Measurements from ENCODE around the gene TFF1. TPM values are rescaled to one million over a fixed set of nuclear protein-coding genes. Genes with fewer than 3 reads are reported as not detected.

Gene TFF1
- total RNA-seq, 4 donors from 2014 or later, result 8.6 to 45.3 (median 25.8) TPM; not detected in 1

GRCh38 chr21:42390696-42391095 lies 24.4 kb upstream of the TFF1 start:
- Histone ChIP-seq H3K9me3 (no peaks in the 10 kb centered on the region), H3K4me3 (no peak overlapping the region), H3K4me1 (peaks cover 0 to 10% (median 1%) of the 10 kb centered on the region in 4 donors), H3K36me3 (no peaks in the 10 kb centered on the region), H3K27me3 (no peaks in the 10 kb centered on the region), H3K27ac (no peak overlapping the region)
- no peak for DNase-seq
- TF ChIP-seq POLR2A (IDR thresholded peaks at IDR 0.05), result no peak
- TF ChIP-seq EP300 (IDR thresholded peaks at IDR 0.05; ENCODE audit: low read depth), result no peak
- no peak for TF ChIP-seq POLR2AphosphoS5 (IDR thresholded peaks at IDR 0.05)
- TF ChIP-seq CTCF (IDR thresholded peaks at IDR 0.05), result no peak
- in situ Hi-C loops (cut with MboI; ENCODE audit: low pct_ligation_motif_present in 1 of 4, low pct_unique_long_range_greater_than_20kb in 1 of 4, low sequenced_read_pairs in 3 of 4), result no loop called here
- WGBS, 2 donors (ENCODE audit: low coverage in 1 of 2), result 60 to 78% methylated on average over 1 to 2 of the region's 2 CpGs
- intact Hi-C loops (cut with DNase I; ENCODE audit: low total_unique reads), result no loop called here

GRCh38 chr21:42390193-42390592 lies 23.9 kb upstream of the TFF1 start:
- Histone ChIP-seq H3K27me3 (no peaks in the 10 kb centered on the region), H3K4me3 (no peak overlapping the region), H3K36me3 (no peaks in the 10 kb centered on the region), H3K9me3 (no peaks in the 10 kb centered on the region), H3K4me1 (peaks cover 0 to 15% (median 1%) of the 10 kb centered on the region in 4 donors), H3K27ac (no peak overlapping the region)
- no peak for DNase-seq
- in situ Hi-C loops (cut with MboI; ENCODE audit: low pct_ligation_motif_present in 1 of 4, low pct_unique_long_range_greater_than_20kb in 1 of 4, low sequenced_read_pairs in 3 of 4) (no loop called here), intact Hi-C loops (cut with DNase I; ENCODE audit: low total_unique reads) (no loop called here)
- WGBS, 2 donors (ENCODE audit: low coverage in 1 of 2), result 68 to 70% methylated on average over 2 to 5 of the region's 5 CpGs
- no peak for TF ChIP-seq CTCF (IDR thresholded peaks at IDR 0.05)

GRCh38 chr21:42389449-42389835 lies 23.1 kb upstream of the TFF1 start:
- peak overlapping the region in 2 of 4 donors; percentile 27 to 40 for H3K27ac ChIP-seq
- 39% methylated on average over 6 of the region's 6 CpGs; no CpG with 5 or more reads in 1 of the 2 donors for WGBS, 2 donors (ENCODE audit: low coverage in 1 of 2)
- intact Hi-C loops (cut with DNase I; ENCODE audit: low total_unique reads) (no loop called here), in situ Hi-C loops (cut with MboI; ENCODE audit: low pct_ligation_motif_present in 1 of 4, low pct_unique_long_range_greater_than_20kb in 1 of 4, low sequenced_read_pairs in 3 of 4) (loop anchor here in 1 of 4 donors (10.0 kb wide), 1 partner anchor 55 kb away; no protein-coding TSS in a partner anchor)
- H3K4me3 ChIP-seq, result no peak overlapping the region
- H3K36me3 ChIP-seq, result no peaks in the 10 kb centered on the region
- H3K27me3 ChIP-seq, result no peaks in the 10 kb centered on the region
- no peak for TF ChIP-seq CTCF (IDR thresholded peaks at IDR 0.05)
- no peak for TF ChIP-seq POLR2AphosphoS5 (IDR thresholded peaks at IDR 0.05)
- no peak for TF ChIP-seq EP300 (IDR thresholded peaks at IDR 0.05; ENCODE audit: low read depth)
- TF ChIP-seq POLR2A (IDR thresholded peaks at IDR 0.05), result no peak
- no peaks in the 10 kb centered on the region for H3K9me3 ChIP-seq
- peak; percentile 50 for DNase-seq
- H3K4me1 ChIP-seq, result peaks cover 2 to 20% (median 3%) of the 10 kb centered on the region in 4 donors

- in situ Hi-C loops (cut with MboI; ENCODE audit: low pct_ligation_motif_present in 1 of 4, low pct_unique_long_range_greater_than_20kb in 1 of 4, low sequenced_read_pairs in 3 of 4), result loop anchor here in 1 of 4 donors (10.0 kb wide), 1 partner anchor 56 kb away; no protein-coding TSS in a partner anchor
- intact Hi-C loops (cut with DNase I; ENCODE audit: low total_unique reads), result no loop called here
- DNase-seq, result no peak
- peak overlapping the region in 3 of 4 donors; percentile 25 to 40 (median 27) for H3K27ac ChIP-seq
- 28 to 58% methylated on average over 6 to 20 of the region's 20 CpGs for WGBS, 2 donors (ENCODE audit: low coverage in 1 of 2)
- no peaks in the 10 kb centered on the region for H3K36me3 ChIP-seq
- peaks cover 3 to 21% (median 4%) of the 10 kb centered on the region in 4 donors for H3K4me1 ChIP-seq
- H3K9me3 ChIP-seq, result no peaks in the 10 kb centered on the region
- H3K4me3 ChIP-seq, result no peak overlapping the region
- TF ChIP-seq CTCF (IDR thresholded peaks at IDR 0.05) (no peak), POLR2AphosphoS5 (IDR thresholded peaks at IDR 0.05) (no peak), POLR2A (IDR thresholded peaks at IDR 0.05) (no peak), EP300 (IDR thresholded peaks at IDR 0.05; ENCODE audit: low read depth) (no peak)
- H3K27me3 ChIP-seq, result no peaks in the 10 kb centered on the region
These were observed 22.6 kb upstream of the TFF1 start for GRCh38 chr21:42388740-42389448.

All from transverse colon (tissue), 4 donors.